Kidney epithelial cell (primary cell): ENCODE results near the gene TM7SF2. TPM values are rescaled to one million over a fixed set of nuclear protein-coding genes. Genes with fewer than 3 reads are reported as not detected.

ENCODE experiments used
- DNase-seq: peaks from one replicate; pipeline ENCODE4 v3.0.0-alpha.2; 2010; ENCODE audit warnings: low read depth
- H3K27me3 ChIP-seq: 2 replicates; pipeline ENCODE4 v1.6.0; 2011; ENCODE audit warnings: low read length; ENCODE audit not compliant: control insufficient read depth, insufficient read depth
- H3K36me3 ChIP-seq: 2 replicates; pipeline ENCODE4 v1.5.1; 2011; ENCODE audit warnings: low read length; ENCODE audit not compliant: control insufficient read depth, insufficient read depth
- H3K4me3 ChIP-seq: 2 replicates; pipeline ENCODE4 v1.5.1; 2011; ENCODE audit warnings: low read depth, mild to moderate bottlenecking, control low read depth, low read length
- CTCF ChIP-seq: IDR thresholded peaks from 2 replicates; pipeline ENCODE4 v1.5.1; 2011; ENCODE audit warnings: mild to moderate bottlenecking, moderate library complexity, low read length, control low read depth, inconsistent platforms; ENCODE audit not compliant: insufficient read depth, poor library complexity, severe bottlenecking
- total RNA-seq: library from RNA; depleted of rRNA; stranded (reverse); fragments of >200 nt; gene quantifications from 2 replicates; pipeline ENCODE4 v1.2.3, GENCODE V29; 2015

Gene TM7SF2
- total RNA-seq, 1 donor from 2014 or later: 42.6 TPM

- Histone ChIP-seq H3K27me3 (no peaks in the 10 kb centered on the region), H3K36me3 (no peaks in the 10 kb centered on the region), H3K4me3 (no peak overlapping the region)
- TF ChIP-seq CTCF: no peak
- DNase-seq: no peak
Measured at GRCh38 chr11:65151331-65151899, 39.7 kb downstream of the TM7SF2 start.

- no peak overlapping the region for H3K4me3 ChIP-seq
- TF ChIP-seq CTCF: no peak
- no peaks in the 10 kb centered on the region for H3K27me3 ChIP-seq
- H3K36me3 ChIP-seq: no peaks in the 10 kb centered on the region
- DNase-seq: no peak
Measured at GRCh38 chr11:65152122-65152521, 40.5 kb downstream of the TM7SF2 start.

GRCh38 chr11:65156256-65156655 lies 44.6 kb downstream of the TM7SF2 start:
- DNase-seq: no peak
- TF ChIP-seq CTCF: no peak
- Histone ChIP-seq H3K4me3 (no peak overlapping the region), H3K36me3 (no peaks in the 10 kb centered on the region), H3K27me3 (no peaks in the 10 kb centered on the region)

- H3K36me3 ChIP-seq: no peaks in the 10 kb centered on the region
- no peak for DNase-seq
- TF ChIP-seq CTCF: no peak
Measured at GRCh38 chr11:65156926-65157325, 45.3 kb downstream of the TM7SF2 start.

GRCh38 chr11:65157336-65157735 lies 45.7 kb downstream of the TM7SF2 start:
- no peak overlapping the region for H3K4me3 ChIP-seq
- H3K27me3 ChIP-seq: no peaks in the 10 kb centered on the region
- no peak for DNase-seq
- TF ChIP-seq CTCF: no peak
- H3K36me3 ChIP-seq: no peaks in the 10 kb centered on the region

More at GRCh38 chr11:65156926-65157325, 45.3 kb downstream of the TM7SF2 start:
- Histone ChIP-seq H3K4me3 (no peak overlapping the region), H3K27me3 (no peaks in the 10 kb centered on the region)

- Histone ChIP-seq H3K4me3 (no peak overlapping the region), H3K27me3 (no peaks in the 10 kb centered on the region), H3K36me3 (no peaks in the 10 kb centered on the region)
- TF ChIP-seq CTCF: no peak
- DNase-seq: no peak
Measured at GRCh38 chr11:65159012-65159411, 47.3 kb downstream of the TM7SF2 start.
